IMR-90 (cell line): ENCODE data around the gene NUBPL.

Experiments
- BHLHE40 ChIP-seq: fragments of 150-350 bp; IDR thresholded peaks from 2 replicates; pipeline ENCODE4 v1.6.1; 2016; ENCODE audit warnings: mild to moderate bottlenecking, low read depth, low read length
- CHD1 ChIP-seq: IDR thresholded peaks from 2 replicates; pipeline ENCODE4 v1.6.1; 2012; ENCODE audit warnings: low read depth, low read length, improper control_type of control experiment
- CTCF ChIP-seq: conservative IDR thresholded peaks from 2 replicates; pipeline ENCODE4 v1.5.1; 2012; ENCODE audit warnings: mild to moderate bottlenecking, low read depth, low read length, improper control_type of control experiment
- MXI1 ChIP-seq: IDR thresholded peaks from 2 replicates; pipeline ENCODE4 v1.6.1; 2012; ENCODE audit warnings: low read depth, mild to moderate bottlenecking, low read length, moderate library complexity, borderline replicate concordance
- NFE2L2 ChIP-seq: fragments of 150-350 bp; IDR thresholded peaks from 2 replicates; pipeline ENCODE4 v1.6.1; 2016; ENCODE audit warnings: low read depth, mild to moderate bottlenecking, low read length
- POLR2A ChIP-seq: IDR thresholded peaks from 2 replicates; pipeline ENCODE4 v1.6.1; 2012; ENCODE audit warnings: mild to moderate bottlenecking, low read depth, low read length
- RAD21 ChIP-seq: IDR thresholded peaks from 2 replicates; pipeline ENCODE4 v1.6.1; 2012; ENCODE audit warnings: low read length, improper control_type of control experiment
- RCOR1 ChIP-seq: IDR thresholded peaks from 2 replicates; pipeline ENCODE4 v1.6.1; 2012; ENCODE audit warnings: mild to moderate bottlenecking, low read length, improper control_type of control experiment; ENCODE audit not compliant: insufficient replicate concordance
- RFX5 ChIP-seq: IDR thresholded peaks from 2 replicates; pipeline ENCODE4 v1.8.0; 2012; ENCODE audit warnings: low read depth, mild to moderate bottlenecking, low read length, moderate library complexity
- USF2 ChIP-seq: fragments of 150-350 bp; IDR thresholded peaks from 2 replicates; pipeline ENCODE4 v1.6.1; 2017; ENCODE audit warnings: mild to moderate bottlenecking, antibody characterized with exemption, low read length, low read depth

- no peak for TF ChIP-seq POLR2A
- no peak for TF ChIP-seq CTCF
- TF ChIP-seq RAD21, result no peak
- TF ChIP-seq MXI1, result no peak
- no peak for TF ChIP-seq RFX5
- no peak for TF ChIP-seq BHLHE40
- no peak for TF ChIP-seq RCOR1
- no peak for TF ChIP-seq CHD1
- TF ChIP-seq USF2, result no peak
- no peak for TF ChIP-seq NFE2L2
Measured at GRCh38 chr14:31550589-31550988, 10.6 kb upstream of the NUBPL start.
